ENCODE data around the gene HOPX.
"Not testable (repeated sequence)": the region's sequence is repeated elsewhere in the genome, so short reads cannot be mapped to it uniquely, and the experiment has no call there.

HOPX gene

GRCh38 chr4:56686537-56687231 lies 5.6 kb upstream of the HOPX start:
- no peak for DNase-seq

- DNase-seq: no peak
Observed at GRCh38 chr4:56684320-56685050, 3.4 kb upstream of the HOPX start.

GRCh38 chr4:56683455-56683854 lies 2.4 kb upstream of the HOPX start:
- DNase-seq: no peak

GRCh38 chr4:56681853-56682525 lies 893 bp upstream of the HOPX start:
- no peak for DNase-seq

- DNase-seq: no peak
Observed at GRCh38 chr4:56680266-56680665, 830 bp downstream of the HOPX start.

- no peak for DNase-seq
Observed at GRCh38 chr4:56677711-56678110, 3.4 kb downstream of the HOPX start.

GRCh38 chr4:56674984-56675383 lies 6.1 kb downstream of the HOPX start:
- no peak for DNase-seq

- DNase-seq: no peak
Observed at GRCh38 chr4:56671860-56672259, 9.2 kb downstream of the HOPX start.

GRCh38 chr4:56671373-56671772 lies 9.7 kb downstream of the HOPX start:
- DNase-seq: no peak

GRCh38 chr4:56668267-56668666 lies 12.8 kb downstream of the HOPX start:
- DNase-seq: no peak

GRCh38 chr4:56667396-56667795 lies 13.7 kb downstream of the HOPX start:
- not testable (repeated sequence) for DNase-seq

- DNase-seq: no peak
Observed at GRCh38 chr4:56666279-56666678, 14.8 kb downstream of the HOPX start.

- DNase-seq: peak in 1 of 2 donors; percentile 32
Observed at GRCh38 chr4:56665781-56666180, 15.3 kb downstream of the HOPX start.

GRCh38 chr4:56662782-56663468 lies 18.2 kb downstream of the HOPX start:
- no peak for DNase-seq

- no peak for DNase-seq
Observed at GRCh38 chr4:56659946-56660345, 21.1 kb downstream of the HOPX start.

- DNase-seq: no peak
Observed at GRCh38 chr4:56658528-56658927, 22.6 kb downstream of the HOPX start.

- DNase-seq: no peak
Observed at GRCh38 chr4:56657818-56658217, 23.3 kb downstream of the HOPX start.

- DNase-seq: no peak
Observed at GRCh38 chr4:56657128-56657527, 24.0 kb downstream of the HOPX start.

- DNase-seq: peak; percentile 15 to 70
Observed at GRCh38 chr4:56656346-56656643, 24.8 kb downstream of the HOPX start.

- no peak for DNase-seq
Observed at GRCh38 chr4:56655627-56656345, 25.3 kb downstream of the HOPX start.

- no peak for DNase-seq
Observed at GRCh38 chr4:56655209-56655626, 25.9 kb downstream of the HOPX start.

GRCh38 chr4:56654238-56654632 lies 26.9 kb downstream of the HOPX start:
- DNase-seq: no peak

All from bone marrow (tissue), 2 donors.